HG02571 (cell line): Measurements from ENCODE around the gene RIOK3.
"Not testable (repeated sequence)": the region's sequence is repeated elsewhere in the genome, so short reads cannot be mapped to it uniquely, and the experiment has no call there.

Experiments
- ATAC-seq: cut with Tn5 transposase; IDR thresholded peaks from one replicate; pipeline ENCODE4 v1.9.1; 2021; ENCODE audit warnings: mild to moderate bottlenecking, moderate library complexity; ENCODE audit not compliant: unreplicated experiment

RIOK3 gene

DNA sequence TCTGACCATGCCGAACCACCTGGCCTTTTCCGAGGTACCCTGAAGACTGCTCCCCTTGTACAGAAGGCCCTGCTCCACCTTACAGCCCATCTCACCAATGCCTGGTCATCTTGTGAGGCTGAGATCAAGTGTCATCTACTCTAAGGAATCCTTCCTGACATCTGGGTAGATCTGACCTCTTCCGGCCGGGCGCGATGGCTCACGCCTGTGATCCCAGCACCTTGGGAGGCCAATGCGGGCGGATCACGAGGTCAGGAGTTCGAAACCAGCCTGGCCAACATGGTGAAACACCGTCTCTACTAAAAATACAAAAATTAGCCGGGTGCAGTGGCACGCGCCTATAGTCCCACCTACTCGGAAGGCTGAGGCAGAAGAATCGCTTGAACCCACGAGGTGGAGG, 2.1 kb upstream of the RIOK3 start:
- ATAC-seq: no peak

DNA sequence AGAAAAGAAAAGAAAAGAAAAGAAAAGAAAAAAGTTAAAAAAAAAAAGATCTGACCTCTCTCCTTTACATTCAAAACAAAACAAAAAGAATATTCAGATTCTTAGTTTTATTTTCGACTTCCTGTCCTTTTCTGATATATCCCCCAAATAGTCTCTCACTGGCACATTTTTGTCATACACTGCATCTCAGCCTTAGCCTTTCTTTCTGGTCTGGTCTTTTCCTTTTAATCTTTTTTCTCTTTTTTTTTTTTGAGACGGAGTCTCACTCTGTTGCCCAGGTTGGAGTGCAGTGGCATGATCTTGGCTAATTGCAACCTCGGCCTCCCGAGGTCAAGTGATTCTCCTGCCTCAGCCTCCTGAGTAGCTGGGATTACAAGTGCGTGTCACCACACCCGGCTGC, 1.6 kb upstream of the RIOK3 start:
- ATAC-seq: no peak

DNA sequence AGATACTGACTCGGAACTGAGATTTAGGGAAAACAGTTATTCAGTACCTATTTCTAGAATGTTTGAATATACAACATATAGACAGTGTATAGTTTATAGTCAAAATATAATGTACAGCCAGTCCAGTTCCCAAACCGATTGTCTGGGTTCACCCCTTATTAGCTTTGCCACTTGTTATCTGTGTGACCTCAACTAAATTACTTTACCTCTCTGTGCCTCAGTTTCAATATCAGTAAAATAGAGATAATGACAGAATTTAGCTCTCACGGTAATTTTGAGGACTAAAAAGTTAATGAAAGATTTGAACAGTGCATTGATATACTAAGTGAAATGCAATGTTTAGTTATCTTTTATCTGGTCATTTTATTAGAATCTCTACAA, 750 bp upstream of the RIOK3 start:
- no peak for ATAC-seq

DNA sequence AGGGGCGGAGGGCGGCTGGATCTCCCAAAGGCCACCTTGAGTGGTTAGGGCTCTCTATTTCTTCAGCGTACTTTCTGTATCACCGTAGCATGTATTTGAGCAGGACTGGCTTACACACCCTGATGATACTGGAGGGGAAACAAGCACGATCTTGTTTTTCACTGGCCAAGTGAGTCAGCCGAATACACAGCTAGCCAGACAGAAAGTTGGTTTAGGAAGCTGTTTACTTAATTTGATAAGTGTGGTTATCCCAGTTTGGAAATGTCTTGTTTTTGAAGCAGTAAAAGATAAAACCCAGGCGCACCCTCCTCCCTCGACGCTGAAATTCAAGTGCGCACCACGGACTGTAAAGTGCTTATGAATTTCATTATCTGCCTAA, 582 bp downstream of the RIOK3 start:
- ATAC-seq: no peak

DNA sequence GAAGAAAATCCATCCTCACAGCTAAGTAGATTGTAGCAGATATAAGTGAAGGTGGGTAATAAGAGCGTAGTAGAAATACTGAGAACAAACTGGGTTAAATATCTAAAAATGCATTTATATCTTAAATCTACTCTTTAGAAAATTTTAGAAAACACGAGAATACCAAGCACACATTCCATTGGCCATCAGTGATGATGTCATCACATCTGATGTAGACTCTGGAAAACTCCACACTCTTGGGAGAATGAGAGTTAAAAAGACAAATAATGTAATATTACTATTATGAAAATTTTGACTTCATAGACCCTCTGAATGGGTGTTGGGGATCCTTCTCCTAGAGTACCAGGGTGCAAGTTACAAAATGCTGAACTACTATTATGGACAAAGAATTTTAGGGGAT, 3.7 kb downstream of the RIOK3 start:
- ATAC-seq: no peak

DNA sequence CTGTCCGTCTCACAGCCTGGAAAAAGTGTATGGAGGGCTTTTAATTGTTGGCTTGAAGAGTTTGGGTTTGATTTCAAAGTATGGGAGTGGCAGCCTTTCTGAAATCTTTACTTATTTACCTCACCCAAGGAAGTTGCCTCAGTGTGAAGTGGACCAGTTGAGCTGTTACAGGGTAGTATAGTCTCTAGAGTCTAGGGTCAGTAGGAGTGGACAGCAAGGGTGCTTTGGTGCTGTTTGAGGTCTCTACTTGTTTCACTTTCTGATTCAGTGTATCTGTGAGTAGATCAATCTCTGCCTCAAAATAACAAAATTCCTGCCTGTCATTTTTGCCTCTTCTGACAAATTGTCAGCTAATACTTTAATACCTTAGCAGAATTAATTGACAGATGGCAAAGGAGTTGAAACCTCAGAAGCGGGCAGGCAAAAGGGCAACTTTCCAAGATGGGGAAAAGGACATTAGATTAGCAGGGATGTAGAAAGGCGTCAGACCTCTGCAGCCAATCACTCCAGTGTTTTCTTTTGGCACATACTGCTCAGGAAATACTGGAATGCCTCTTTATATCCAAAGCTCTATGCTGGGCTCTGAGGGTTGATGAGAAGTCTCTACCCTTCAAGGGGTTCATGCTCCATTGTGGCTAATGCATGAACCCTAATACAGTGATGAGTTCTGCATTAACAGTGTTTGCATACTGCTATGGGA, 5.9 kb downstream of the RIOK3 start:
- no peak for ATAC-seq

DNA sequence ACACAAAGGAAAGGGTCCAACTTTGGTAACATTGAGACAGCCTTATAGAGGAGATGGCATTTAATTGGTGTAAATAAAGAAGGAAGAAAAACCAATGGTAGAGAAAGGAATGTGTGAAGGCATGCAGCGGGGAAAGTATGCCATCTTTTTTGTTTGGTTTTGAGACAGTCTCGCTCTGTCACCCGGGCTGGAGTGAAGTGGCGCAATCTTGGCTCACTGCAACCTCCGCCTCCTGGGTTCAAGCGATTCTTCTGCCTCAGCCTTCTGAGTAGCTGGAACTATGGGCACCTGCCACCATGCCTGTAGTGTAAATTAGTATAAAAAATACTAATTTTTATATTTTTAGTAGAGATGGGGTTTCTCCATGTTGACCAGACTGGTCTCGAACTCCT, 6.4 kb downstream of the RIOK3 start:
- ATAC-seq: no peak

DNA sequence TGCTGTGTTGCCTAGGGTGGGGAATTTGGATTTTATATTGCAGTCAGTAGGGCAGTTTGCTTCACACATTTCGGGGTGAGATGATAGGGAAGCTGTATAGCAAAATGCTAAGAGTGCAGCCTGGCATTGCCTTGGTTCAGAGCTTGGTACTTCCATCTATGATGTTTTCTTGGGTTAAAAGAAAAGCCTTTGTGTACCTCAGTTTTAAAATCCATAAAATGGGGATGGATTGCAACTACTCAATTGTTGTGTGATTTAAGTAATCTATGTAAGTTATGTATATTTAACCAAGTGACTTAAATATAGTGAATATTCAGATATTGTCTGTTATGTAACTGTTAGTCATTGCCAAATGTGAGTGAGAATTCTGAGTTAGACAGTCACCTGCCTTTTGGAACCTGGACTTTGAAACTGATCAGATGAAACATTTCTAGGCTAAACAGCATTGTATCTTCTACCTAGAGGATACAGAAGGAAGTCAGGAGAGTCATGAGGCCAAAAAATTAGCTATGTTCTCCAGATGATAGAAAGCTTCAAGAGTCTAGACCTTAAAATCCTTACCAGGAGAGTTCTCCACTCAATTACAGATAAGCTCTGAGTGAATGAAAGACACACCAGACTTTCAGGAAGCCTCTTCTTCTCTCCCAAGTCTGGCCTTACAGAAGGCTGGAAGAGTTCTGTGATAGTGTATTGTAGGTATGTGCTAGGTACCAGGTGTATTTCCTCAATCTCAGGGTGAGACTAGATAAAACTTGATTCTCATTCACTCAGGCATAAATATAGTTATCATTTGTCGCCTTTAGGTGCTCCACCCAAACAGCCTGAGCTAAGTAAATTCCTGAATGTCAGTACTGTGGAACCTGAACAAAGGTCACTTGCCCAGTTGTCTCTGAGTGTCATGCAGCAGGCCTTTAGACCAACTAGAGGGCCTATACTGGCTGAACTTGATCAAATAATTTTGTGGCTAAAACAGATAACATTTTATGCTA, 7.5 kb downstream of the RIOK3 start:
- ATAC-seq: no peak

DNA sequence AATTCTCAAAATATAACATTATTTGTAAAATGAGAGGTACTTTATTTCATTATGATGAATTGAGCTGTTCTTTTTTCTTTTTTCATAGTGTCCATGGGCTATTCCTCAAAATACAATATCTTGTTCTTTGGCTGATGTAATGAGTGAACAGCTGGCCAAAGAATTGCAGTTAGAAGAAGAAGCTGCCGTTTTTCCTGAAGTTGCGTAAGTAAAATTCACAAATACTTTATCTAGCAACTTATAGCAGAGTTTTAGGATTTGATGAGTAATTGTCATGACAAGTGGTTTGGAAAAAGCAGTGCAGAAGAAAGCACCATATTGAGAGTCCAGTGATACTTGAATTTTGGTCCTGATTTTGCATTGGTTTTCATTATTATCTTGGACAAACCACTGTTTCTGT, 9.8 kb downstream of the RIOK3 start:
- no peak for ATAC-seq

DNA sequence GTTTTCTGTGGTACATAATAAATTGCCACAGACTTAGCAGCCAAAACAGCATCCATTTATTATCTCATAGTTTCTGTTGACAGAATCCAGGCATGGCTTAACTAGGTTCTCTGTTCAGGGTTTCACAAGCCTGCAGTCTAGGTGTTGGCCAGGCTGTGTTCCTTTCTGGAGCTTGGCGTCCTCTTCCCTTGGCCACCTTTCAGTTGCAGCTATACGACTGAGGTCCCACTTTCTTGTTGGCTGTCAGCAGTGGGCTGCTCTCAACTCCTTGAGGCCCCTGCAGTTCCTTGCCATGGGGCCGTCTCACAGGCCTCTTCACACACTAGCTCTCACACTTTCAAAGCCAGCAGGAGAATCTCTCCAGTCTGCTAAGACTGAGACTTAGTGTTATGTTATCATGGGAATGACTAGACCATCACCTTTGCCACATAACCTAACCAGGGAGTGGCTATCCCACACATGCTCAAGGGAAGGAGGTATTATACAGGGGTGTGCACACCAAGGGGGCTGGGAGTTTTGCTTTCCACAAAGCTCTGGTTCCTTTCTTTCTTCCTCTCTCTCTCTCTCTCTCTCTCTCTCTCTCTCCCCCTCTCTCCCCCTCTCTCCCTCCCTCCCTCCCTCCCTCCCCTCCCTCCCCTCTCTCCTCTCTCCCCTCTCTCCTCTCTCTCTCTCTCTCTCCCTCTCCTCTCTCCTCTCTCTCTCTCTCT, 15.8 kb downstream of the RIOK3 start:
- no peak for ATAC-seq

DNA sequence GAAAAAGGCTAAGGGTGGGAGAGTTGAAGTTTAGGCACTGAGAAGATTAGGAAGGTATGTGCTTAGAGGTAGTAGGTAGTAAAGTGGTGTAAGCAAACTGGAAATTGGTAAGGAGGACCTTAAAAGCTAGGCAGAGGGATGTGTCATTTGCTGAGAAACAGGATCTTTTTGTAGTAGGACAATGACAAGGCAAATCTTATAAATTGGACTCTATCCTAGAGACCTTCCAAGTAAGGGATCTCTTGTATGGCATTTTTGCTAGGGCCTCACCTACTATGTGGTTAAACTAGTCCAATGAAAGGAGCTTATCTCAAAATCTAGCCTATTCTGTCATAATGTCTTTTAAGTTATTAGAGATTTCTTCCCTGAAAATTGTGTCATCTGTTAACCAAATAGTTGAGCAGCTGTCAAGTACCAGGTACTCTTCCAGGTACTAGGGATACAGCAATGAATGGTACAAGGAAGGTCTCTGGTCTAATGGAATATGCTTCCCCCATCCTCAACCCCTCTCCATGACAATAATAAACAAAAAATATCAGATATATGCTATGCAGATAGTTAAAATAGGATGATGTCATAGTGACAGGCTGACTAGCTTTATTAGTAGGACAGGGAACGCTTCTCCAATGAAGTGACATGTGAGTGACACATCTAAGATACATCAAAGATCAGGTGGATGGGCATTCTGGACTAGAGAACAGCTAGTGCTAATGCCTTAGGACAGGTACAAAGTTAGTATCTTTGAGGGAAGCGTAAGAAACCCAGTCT, 17.7 kb downstream of the RIOK3 start:
- ATAC-seq: no peak

DNA sequence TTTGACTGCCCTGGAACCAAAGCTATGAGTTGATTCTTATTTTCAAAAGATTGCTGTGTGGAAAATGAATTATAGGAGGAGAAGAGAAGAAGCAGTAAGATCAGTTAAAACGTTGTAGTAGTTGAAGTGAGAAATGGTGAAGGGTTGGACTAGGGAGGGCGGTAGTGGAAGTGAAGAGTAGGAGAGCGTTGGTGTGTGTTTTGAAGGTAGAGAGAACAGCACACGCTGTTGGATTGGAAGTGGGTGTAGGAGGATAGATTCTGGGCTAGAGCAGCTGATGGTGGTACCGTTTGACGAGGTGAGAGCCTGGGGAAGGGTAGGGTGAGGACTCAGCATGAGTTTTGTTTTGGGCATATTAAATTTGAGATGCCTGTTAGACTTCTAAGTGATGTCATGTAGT, 18.4 kb downstream of the RIOK3 start:
- ATAC-seq: no peak

DNA sequence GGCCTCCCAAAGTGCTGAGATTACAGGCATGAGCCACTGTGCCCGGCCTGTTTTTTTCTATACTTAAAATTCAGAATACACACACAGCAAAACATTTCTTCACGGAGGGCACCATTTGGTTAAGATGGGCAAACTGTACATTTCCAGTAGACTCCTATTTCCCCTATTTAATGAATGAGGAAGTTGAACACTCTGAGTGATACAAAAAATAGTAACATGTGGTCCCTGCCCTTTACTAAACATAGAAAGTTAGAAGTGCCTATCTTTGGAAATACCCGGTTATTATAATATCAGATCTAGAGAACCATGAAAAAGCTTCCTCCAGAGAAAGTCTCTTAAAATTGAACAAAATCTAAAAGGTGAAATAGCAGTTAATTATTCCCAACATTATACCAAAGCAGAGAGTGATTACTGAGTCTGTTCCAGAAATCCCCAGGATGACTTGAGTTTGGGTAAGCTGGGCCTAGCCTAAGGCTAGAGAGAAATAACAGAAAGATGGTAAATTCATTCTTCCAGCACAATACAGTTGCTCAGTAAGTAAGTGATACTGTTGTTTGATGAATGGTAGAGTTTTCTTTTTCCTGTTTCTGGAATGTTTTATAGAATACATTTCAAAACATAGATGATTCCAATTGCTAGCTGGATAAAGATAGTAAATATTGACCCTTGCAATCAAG, 26.9 kb downstream of the RIOK3 start:
- ATAC-seq: no peak

DNA sequence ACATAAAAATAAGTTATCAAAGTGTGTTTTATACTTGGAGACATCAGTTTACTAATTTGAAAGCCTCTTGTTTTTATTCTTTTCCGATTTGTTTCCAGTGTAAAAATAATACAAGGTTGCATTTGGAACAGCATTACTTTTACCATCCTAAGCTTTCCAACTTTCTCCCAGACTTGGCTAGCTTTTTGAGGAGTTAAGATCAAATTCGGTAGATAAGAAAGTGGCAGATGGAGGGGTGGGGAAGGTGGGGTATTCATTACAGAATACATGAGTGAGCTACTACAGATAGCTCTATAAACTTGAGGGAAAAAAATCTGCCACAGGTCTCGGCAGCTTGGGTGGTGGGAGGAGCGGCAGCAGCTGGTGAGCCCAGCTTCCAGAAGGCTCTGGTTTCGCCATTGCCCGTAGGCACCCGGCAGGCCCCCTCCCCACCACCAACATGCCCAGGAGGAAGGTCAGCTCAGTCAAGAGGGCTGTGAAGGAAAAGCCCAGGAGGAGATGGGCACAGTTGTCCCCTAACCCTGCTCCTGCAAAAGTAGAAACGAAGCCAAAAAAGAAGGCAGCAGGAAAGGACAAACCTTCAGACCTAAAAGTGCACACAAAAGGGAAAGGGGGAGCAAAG, 31.6 kb downstream of the RIOK3 start:
- ATAC-seq: no peak

DNA sequence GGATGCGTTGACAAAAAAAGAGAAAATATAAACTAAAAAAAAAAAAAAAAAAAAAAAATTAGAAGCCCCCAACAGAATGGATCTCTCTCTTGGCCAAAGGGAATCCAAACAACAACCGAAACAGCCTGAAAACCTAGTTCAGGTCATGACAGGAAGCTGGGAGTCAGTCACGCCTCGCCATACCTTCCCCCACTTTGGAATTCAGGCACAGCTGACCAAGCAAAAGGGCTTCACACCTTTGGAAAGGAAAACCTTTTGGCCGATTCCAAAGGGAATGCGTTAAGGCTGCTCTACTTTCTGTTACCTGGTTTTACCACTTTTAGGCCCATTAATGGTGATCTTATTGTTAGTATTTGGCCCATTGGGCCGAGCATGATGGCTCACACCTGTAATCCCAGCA, 32.3 kb downstream of the RIOK3 start:
- no peak for ATAC-seq

DNA sequence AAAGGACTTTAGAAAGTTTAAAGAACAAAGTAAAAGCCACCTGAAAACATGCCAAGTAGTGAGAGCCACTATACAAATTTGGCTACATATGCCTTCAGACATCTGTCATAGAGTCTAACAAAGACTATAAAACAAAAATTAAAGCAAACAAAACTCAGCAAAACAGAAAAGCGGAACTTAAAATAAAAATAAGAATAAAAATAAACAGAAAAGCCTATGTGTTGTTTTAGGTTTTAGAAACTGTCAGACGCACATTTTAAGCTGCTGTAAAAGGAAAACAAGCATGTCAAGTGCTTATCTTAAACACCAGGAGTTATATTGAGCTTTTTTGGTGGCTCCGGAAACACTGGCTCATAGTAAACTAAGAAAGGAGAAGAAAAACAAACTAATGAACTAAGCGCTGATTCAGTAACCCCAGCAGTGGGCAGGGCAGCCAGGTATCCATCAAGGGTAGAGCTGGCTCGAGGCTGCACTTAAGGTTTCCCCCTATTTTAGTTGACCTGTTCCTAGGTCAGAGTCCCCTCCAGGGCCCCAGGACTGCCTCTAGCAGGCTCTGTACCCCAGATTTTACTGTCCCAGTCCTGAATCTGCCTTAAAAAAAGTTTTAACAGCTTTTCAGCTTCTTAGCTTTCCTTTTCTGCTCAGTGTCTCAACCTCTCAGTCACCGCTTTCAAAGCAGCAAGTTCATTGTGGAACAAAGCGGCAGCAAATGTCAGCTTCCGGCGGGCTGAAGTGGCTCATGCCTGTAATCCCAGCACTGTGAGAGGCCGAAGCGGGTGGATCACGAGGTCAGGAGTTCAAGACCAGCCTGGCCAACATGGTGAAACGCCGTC, 34.9 kb downstream of the RIOK3 start:
- peak; percentile 77 for ATAC-seq

DNA sequence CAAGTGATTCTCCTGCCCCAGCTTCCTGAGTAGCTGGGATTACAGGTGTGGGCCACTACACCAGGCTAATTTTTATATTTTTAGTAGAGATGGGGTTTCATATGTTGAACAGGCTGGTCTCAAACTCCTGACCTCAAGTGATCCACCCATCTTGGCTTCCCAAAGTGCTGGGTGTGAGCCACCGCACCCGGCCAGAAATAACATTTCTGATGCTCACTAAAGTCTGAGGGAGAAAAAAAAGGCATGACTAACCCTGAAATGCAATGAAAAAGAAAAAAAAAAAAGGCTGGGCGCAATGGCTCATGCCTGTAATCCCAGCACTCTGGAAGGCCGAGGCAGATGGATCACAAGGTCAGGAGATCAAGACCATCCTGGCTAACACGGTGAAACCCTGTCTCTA, 36.5 kb downstream of the RIOK3 start:
- not testable (repeated sequence) for ATAC-seq

DNA sequence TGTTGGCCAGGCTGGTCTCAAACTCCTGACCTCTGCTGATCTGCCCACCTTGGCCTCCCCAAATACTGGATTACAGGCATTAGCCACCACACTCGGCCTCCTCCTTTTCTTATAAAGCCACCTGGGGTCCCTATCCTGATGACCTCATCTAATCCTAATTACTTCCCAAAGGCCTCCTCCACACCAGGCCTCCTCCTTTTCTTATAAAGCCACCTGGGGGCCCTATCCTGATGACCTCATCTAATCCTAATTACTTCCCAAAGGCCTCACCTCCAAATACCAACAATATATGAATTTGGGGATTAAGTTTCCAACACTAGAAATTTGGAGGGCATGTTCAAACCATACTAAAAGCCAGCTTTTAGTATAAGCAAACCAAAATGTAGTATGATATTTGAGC, 40.6 kb downstream of the RIOK3 start:
- no peak for ATAC-seq

DNA sequence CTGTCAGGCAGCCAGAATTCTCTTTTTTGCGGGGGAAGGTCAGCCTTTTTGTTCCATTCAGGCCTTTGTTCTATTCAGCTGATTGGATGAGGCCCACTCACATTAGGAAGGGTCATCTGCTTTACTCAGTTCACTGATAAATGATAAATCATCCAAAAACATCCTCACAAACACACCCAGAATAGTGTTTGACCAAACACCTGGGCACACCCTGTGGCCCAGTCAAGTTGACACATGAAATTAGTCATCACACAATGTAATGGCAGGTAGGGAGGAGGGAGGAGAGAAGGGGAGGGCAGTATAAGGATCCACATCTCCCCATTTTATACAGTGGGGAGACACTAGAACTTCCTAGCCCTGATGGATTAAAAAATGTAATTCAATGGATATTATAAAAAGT, 41.9 kb downstream of the RIOK3 start:
- ATAC-seq: no peak
